Esophagus squamous epithelium (tissue), 4 donors: ENCODE data around the gene WNK1.

ENCODE experiments used
- POLR2A ChIP-seq, 4 donors: fragments of 450-650 bp; IDR thresholded peaks; one replicate each; pipeline ENCODE4 v1.6.1; 2017; ENCODE audit warnings: antibody characterized with exemption in 4 of 4, mild to moderate bottlenecking in 4 of 4, moderate library complexity in 3 of 4
- TF ChIP-seq, protein P1 (sequence below), 6 experiments: fragments of 450-650 bp in 4 of 6; fragments of 200-600 bp in 2 of 6; sonication (generic) in 2 of 6; IDR thresholded peaks; one replicate each; pipeline ENCODE4 v1.5.1; 2016 to 2019; ENCODE audit warnings: antibody characterized with exemption in 6 of 6, mild to moderate bottlenecking in 4 of 6, moderate library complexity in 4 of 6

DNA sequence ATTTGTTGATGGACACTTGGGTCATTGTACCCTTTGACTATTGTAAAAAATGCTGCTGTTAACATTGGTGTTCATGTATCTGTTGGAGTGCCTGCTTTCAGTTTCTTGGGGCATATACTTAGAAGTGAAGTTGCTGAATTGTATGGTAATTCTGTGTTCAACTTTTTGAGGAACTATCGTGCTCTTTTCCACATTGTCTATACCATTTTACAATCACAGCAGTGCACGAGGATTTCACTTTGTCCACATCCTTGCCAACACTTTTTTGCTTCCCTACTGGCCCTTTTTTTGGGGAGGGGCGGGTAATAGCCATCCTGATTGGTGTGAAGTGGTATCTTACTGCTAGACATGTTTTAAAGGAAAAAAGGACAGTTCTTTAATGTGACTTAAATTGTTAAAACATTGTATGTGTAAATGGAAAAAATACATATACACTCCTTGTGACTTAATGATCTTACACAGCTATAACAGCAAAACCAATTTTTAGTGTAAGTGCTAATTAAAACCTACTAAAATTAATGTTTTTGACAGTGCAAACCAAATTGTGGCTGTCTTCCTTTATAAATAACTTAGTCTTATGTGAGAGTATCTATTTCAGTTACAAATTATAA, 52.7 kb downstream of the WNK1 start:
- TF ChIP-seq, protein P1, sequence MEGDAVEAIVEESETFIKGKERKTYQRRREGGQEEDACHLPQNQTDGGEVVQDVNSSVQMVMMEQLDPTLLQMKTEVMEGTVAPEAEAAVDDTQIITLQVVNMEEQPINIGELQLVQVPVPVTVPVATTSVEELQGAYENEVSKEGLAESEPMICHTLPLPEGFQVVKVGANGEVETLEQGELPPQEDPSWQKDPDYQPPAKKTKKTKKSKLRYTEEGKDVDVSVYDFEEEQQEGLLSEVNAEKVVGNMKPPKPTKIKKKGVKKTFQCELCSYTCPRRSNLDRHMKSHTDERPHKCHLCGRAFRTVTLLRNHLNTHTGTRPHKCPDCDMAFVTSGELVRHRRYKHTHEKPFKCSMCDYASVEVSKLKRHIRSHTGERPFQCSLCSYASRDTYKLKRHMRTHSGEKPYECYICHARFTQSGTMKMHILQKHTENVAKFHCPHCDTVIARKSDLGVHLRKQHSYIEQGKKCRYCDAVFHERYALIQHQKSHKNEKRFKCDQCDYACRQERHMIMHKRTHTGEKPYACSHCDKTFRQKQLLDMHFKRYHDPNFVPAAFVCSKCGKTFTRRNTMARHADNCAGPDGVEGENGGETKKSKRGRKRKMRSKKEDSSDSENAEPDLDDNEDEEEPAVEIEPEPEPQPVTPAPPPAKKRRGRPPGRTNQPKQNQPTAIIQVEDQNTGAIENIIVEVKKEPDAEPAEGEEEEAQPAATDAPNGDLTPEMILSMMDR (IDR thresholded peaks at IDR 0.05) = no peak
- TF ChIP-seq POLR2A (IDR thresholded peaks at IDR 0.05) = no peak
